GM12878 (cell line): ENCODE data around the gene UACA. TPM values are rescaled to one million over a fixed set of nuclear protein-coding genes. Genes with fewer than 3 reads are reported as not detected.
A peak's percentile ranks its signal among the peaks of the same experiment; 100 is the strongest.

Source experiments
- ATAC-seq: fragments of 200-7000 bp; cut with Tn5 transposase; 3 replicates; pipeline ENCODE4 v1.9.1; 2020; ENCODE audit warnings: mild to moderate bottlenecking, moderate library complexity
- Bru-seq: library from RNA; stranded (reverse); fragments of 400-500 nt; gene quantifications from one replicate; lab custom pipeline; 2021; lab: Mats Ljungman, UMichigan
- BruChase-seq, 2 experiments: library from RNA; stranded (reverse); fragments of 400-500 nt; gene quantifications; one replicate each; lab custom pipeline; 2021; lab: Mats Ljungman, UMichigan
- BruUV-seq: library from RNA; stranded (reverse); fragments of 400-500 nt; replicated peaks from 2 replicates; lab custom pipeline; 2021; lab: Mats Ljungman, UMichigan
- CTCF ChIA-PET: fragments of 300-600 bp; sonication (Branson Sonifier 250); formaldehyde crosslinking; extraction: SDS; loops from one replicate; lab custom pipeline; 2021; ENCODE audit warnings: inconsistent platforms; lab: Yijun Ruan, JAX
- POLR2A ChIA-PET: fragments of 350-600 bp; formaldehyde crosslinking; extraction: SDS; loops from one replicate; lab custom pipeline; 2021; ENCODE audit warnings: inconsistent platforms; lab: Charles Lee
- RAD21 ChIA-PET: fragments of 300-600 bp; sonication (Branson Sonifier 250); formaldehyde crosslinking; loops from one replicate; lab custom pipeline; 2023; ENCODE audit warnings: antibody characterized with exemption; ENCODE audit not compliant: unreplicated experiment; lab: Charles Lee
- SMC1A ChIA-PET: fragments of 300-600 bp; sonication (Branson Sonifier 250); formaldehyde crosslinking; loops from one replicate; lab custom pipeline; 2023; ENCODE audit not compliant: unreplicated experiment, uncharacterized antibody; lab: Charles Lee
- DNase-seq: peaks from one replicate; pipeline ENCODE4 v3.0.0-alpha.2; 2011; ENCODE audit warnings: low read depth, low spot score
- FAIRE-seq: peaks from 3 replicates; lab custom pipeline; 2011; peaks lifted over from hg19 to GRCh38; lab: Jason Lieb, UNC
- H2AFZ ChIP-seq: 2 replicates; pipeline ENCODE4 v1.6.0; 2011; ENCODE audit warnings: low read depth, low read length, control low read depth; ENCODE audit not compliant: control insufficient read depth
- H3K27ac ChIP-seq: 2 replicates; pipeline ENCODE4 v1.5.1; 2011; ENCODE audit warnings: control low read depth; ENCODE audit not compliant: control insufficient read depth, insufficient read depth
- H3K27me3 ChIP-seq, 2 experiments: replicated peaks in 1 of 2; 2 replicates each; pipeline versions ENCODE4 v1.6.0 to v1.6.1; 2011; ENCODE audit warnings: low read length in 1 of 2; ENCODE audit not compliant: control insufficient read depth in 2 of 2, insufficient read depth in 2 of 2
- H3K36me3 ChIP-seq, 2 experiments: 2 replicates each; pipeline ENCODE4 v1.5.1; 2011; ENCODE audit warnings: low read length in 1 of 2; ENCODE audit not compliant: control insufficient read depth in 2 of 2, insufficient read depth in 2 of 2
- H3K4me1 ChIP-seq: 2 replicates; pipeline ENCODE4 v1.6.1; 2011; ENCODE audit warnings: mild to moderate bottlenecking, low read length, moderate library complexity, mixed read lengths; ENCODE audit not compliant: control insufficient read depth, insufficient read depth
- H3K4me2 ChIP-seq: 2 replicates; pipeline ENCODE4 v1.6.0; 2011; ENCODE audit warnings: control low read depth; ENCODE audit not compliant: control insufficient read depth, insufficient read depth
- H3K4me3 ChIP-seq: fragments of 200-600 bp; sonication (generic); 2 replicates; pipeline ENCODE4 v1.5.1; 2016
- H3K79me2 ChIP-seq: 2 replicates; pipeline ENCODE4 v1.6.0; 2011; ENCODE audit warnings: low read length; ENCODE audit not compliant: control insufficient read depth, insufficient read depth
- H3K9ac ChIP-seq: 2 replicates; pipeline ENCODE4 v1.8.0; 2011; ENCODE audit warnings: low read length, control low read depth, mixed read lengths; ENCODE audit not compliant: control insufficient read depth, insufficient read depth
- H3K9me3 ChIP-seq: replicated peaks from 3 replicates; pipeline ENCODE4 v1.5.1; 2011; ENCODE audit warnings: mild to moderate bottlenecking, low read length; ENCODE audit not compliant: control insufficient read depth, insufficient read depth
- H4K20me1 ChIP-seq: 2 replicates; pipeline ENCODE4 v1.6.0; 2011; ENCODE audit not compliant: control insufficient read depth, insufficient read depth
- CHD4 ChIP-seq: fragments of 200-600 bp; sonication (generic); IDR thresholded peaks from 2 replicates; pipeline ENCODE4 v1.6.1; 2016; ENCODE audit warnings: mild to moderate bottlenecking
- EGR1 ChIP-seq, 2 experiments: IDR thresholded peaks; 1 replicate in 1 of 2; 2 replicates in 1 of 2; pipeline ENCODE4 v1.6.1; 2011 to 2012; ENCODE audit warnings: low read depth in 2 of 2, low read length in 2 of 2, borderline replicate concordance in 1 of 2, mild to moderate bottlenecking in 1 of 2, moderate library complexity in 1 of 2
- FOS ChIP-seq: IDR thresholded peaks from 3 replicates; pipeline ENCODE4 v1.6.1; 2011; ENCODE audit warnings: borderline replicate concordance; ENCODE audit not compliant: insufficient read length; ENCODE audit errors: extremely low read depth
- GABPA ChIP-seq: IDR thresholded peaks from 2 replicates; pipeline ENCODE4 v1.6.1; 2014; ENCODE audit warnings: antibody characterized with exemption, low read depth, mild to moderate bottlenecking, inconsistent platforms
- GATAD2B ChIP-seq: fragments of 450-650 bp; conservative IDR thresholded peaks from 2 replicates; pipeline ENCODE4 v1.6.1; 2017; ENCODE audit warnings: low read depth, mild to moderate bottlenecking, moderate library complexity
- IKZF2 ChIP-seq, 2 experiments: fragments of 450-650 bp; IDR thresholded peaks; 2 replicates each; pipeline ENCODE4 v1.6.1; 2017; ENCODE audit warnings: mild to moderate bottlenecking in 2 of 2, moderate library complexity in 2 of 2
- NFYA ChIP-seq: IDR thresholded peaks from 2 replicates; pipeline ENCODE4 v1.6.1; 2011; ENCODE audit warnings: low read depth, mild to moderate bottlenecking, low read length, improper control_type of control experiment, borderline replicate concordance
- POLR2AphosphoS2 ChIP-seq: IDR thresholded peaks from 2 replicates; pipeline ENCODE4 v1.6.1; 2011; ENCODE audit warnings: low read depth, mild to moderate bottlenecking, low read length, improper control_type of control experiment, moderate library complexity
- SUPT20H ChIP-seq: IDR thresholded peaks from 2 replicates; pipeline ENCODE4 v1.6.1; 2011; ENCODE audit warnings: low read depth, mild to moderate bottlenecking, low read length, moderate library complexity, borderline replicate concordance; ENCODE audit not compliant: control insufficient read depth
- WGBS: methylation state at CpG from one replicate; pipeline ENCODE4 v1.1.6; 2016; ENCODE audit warnings: low lambda C conversion rate; ENCODE audit not compliant: insufficient replicate concordance, insufficient coverage; ENCODE audit errors: missing lambda C conversion rate; 5-methylcytosine and 5-hydroxymethylcytosine counted together
- in situ Hi-C: fragments of 300-500 bp; cut with MboI; formaldehyde crosslinking; loops from 9 replicates; pipeline ENCODE4 v1.14.3; 2018; ENCODE audit warnings: mixed read lengths
- intact Hi-C: fragments of 100-400 bp; cut with micrococcal nuclease; formaldehyde crosslinking; loops from one replicate; pipeline ENCODE4 v1.14.2; 2022; ENCODE audit not compliant: unreplicated experiment
- long read RNA-seq, 2 experiments: library from polyadenylated mRNA; unstranded; transcript quantifications; one replicate each; pipeline ENCODE4 v2.0.0, GENCODE V29; 2019 to 2020
- polyA minus RNA-seq, 3 experiments: library from RNA; depleted of rRNA, polyadenylated mRNA; stranded (reverse); fragments of >200 nt; gene quantifications; 2 replicates each; pipeline ENCODE4 v1.2.3, GENCODE V29; 2011
- polyA plus RNA-seq, 11 experiments: library from polyadenylated mRNA; depleted of rRNA in 4 of 11; unstranded in 6 of 11; stranded (reverse) in 5 of 11; fragments of >200 nt; fragmentation: Nextera tagmentation in 4 of 11; fragmentation: Illumina TruSeq in 1 of 11; extraction: Ambion mirVana in 4 of 11; extraction: Trizol in 1 of 11; gene quantifications; 1 replicate in 1 of 11; 2 replicates in 10 of 11; pipeline versions ENCODE4 v1.2.1 to v1.2.3, GENCODE V29; 2011 to 2016; ENCODE audit warnings: inconsistent platforms in 2 of 11, missing spikeins in 2 of 11, low read depth in 1 of 11
- total RNA-seq, 4 experiments: library from RNA; depleted of rRNA in 3 of 4; stranded (reverse); fragments of >200 nt in 3 of 4; fragmentation: Illumina TruSeq in 1 of 4; extraction: Trizol in 1 of 4; gene quantifications; 2 replicates each; pipeline versions ENCODE4 v1.2.1 to v1.2.3, GENCODE V29; 2013 to 2021
- TF ChIP-seq, protein P1 (sequence below): fragments of 450-650 bp; IDR thresholded peaks from 2 replicates; pipeline ENCODE4 v1.6.1; 2017; ENCODE audit warnings: borderline replicate concordance

UACA gene, protein sequence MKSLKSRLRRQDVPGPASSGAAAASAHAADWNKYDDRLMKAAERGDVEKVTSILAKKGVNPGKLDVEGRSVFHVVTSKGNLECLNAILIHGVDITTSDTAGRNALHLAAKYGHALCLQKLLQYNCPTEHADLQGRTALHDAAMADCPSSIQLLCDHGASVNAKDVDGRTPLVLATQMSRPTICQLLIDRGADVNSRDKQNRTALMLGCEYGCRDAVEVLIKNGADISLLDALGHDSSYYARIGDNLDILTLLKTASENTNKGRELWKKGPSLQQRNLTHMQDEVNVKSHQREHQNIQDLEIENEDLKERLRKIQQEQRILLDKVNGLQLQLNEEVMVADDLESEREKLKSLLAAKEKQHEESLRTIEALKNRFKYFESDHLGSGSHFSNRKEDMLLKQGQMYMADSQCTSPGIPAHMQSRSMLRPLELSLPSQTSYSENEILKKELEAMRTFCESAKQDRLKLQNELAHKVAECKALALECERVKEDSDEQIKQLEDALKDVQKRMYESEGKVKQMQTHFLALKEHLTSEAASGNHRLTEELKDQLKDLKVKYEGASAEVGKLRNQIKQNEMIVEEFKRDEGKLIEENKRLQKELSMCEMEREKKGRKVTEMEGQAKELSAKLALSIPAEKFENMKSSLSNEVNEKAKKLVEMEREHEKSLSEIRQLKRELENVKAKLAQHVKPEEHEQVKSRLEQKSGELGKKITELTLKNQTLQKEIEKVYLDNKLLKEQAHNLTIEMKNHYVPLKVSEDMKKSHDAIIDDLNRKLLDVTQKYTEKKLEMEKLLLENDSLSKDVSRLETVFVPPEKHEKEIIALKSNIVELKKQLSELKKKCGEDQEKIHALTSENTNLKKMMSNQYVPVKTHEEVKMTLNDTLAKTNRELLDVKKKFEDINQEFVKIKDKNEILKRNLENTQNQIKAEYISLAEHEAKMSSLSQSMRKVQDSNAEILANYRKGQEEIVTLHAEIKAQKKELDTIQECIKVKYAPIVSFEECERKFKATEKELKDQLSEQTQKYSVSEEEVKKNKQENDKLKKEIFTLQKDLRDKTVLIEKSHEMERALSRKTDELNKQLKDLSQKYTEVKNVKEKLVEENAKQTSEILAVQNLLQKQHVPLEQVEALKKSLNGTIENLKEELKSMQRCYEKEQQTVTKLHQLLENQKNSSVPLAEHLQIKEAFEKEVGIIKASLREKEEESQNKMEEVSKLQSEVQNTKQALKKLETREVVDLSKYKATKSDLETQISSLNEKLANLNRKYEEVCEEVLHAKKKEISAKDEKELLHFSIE (N-terminal part only)
- 9.2 and 10.1 TPM in 2 replicates for total RNA-seq (2013; cell fraction: nucleolus; rRNA removed)
- total RNA-seq (2014; rRNA removed) (1.1 and 2.0 TPM in 2 replicates), total RNA-seq (2014; rRNA removed; fragmentation: Illumina TruSeq; extraction: Trizol) (2.6 and 3.0 TPM in 2 replicates), total RNA-seq (2021) (3.2 and 4.0 TPM in 2 replicates), polyA plus RNA-seq (2011; rRNA removed) (0.30 and 0.39 TPM in 2 replicates), polyA plus RNA-seq (2014; fragmentation: Illumina TruSeq; extraction: Trizol) (1.8 and 2.9 TPM in 2 replicates), polyA plus RNA-seq (2014; fragmentation: Nextera tagmentation; extraction: Ambion mirVana) (1 to 10 TPM; 1.2 to 2.1 TPM), polyA plus RNA-seq (2014; rRNA removed) (0.61 and 1.3 TPM in 2 replicates), polyA plus RNA-seq (2016; fragmentation: Nextera tagmentation; extraction: Ambion mirVana) (1 to 10 TPM; 2.7 to 3.3 TPM), polyA minus RNA-seq (2011; rRNA and poly(A)+ RNA removed) (1.5 TPM in 1 of 2 replicates, not detected in the other), Bru-seq, nascent RNA (percentile 35 among the genes with signal in this experiment), BruChase-seq, experiment 1, labeled RNA remaining after a 6-hour chase (percentile 38 among the genes with signal in this experiment), BruChase-seq, experiment 2, labeled RNA remaining after a 2-hour chase (percentile 37 among the genes with signal in this experiment)
- polyA plus RNA-seq (2011; ENCODE audit: low read depth), result 0.92 TPM
- 0.05 and 0.21 TPM in 2 replicates for polyA plus RNA-seq (2011; cell fraction: cytosol; rRNA removed)
- polyA plus RNA-seq (2011; cell fraction: nucleus; rRNA removed), result 0.43 and 0.64 TPM in 2 replicates
- 1.3 and 2.2 TPM in 2 replicates for polyA plus RNA-seq (2012)
- not detected in 2 replicates for polyA minus RNA-seq (2011; cell fraction: cytosol; rRNA and poly(A)+ RNA removed)
- 0.19 and 0.48 TPM in 2 replicates for polyA minus RNA-seq (2011; cell fraction: nucleus; rRNA and poly(A)+ RNA removed)
- long read RNA-seq, experiment 1, result 0 reads
- long read RNA-seq, experiment 2, partial matches to known transcripts, result 2 of 5 reads
- long read RNA-seq, experiment 2, other reads (novel, unspliced or antisense), result 3 of 5 reads

DNA sequence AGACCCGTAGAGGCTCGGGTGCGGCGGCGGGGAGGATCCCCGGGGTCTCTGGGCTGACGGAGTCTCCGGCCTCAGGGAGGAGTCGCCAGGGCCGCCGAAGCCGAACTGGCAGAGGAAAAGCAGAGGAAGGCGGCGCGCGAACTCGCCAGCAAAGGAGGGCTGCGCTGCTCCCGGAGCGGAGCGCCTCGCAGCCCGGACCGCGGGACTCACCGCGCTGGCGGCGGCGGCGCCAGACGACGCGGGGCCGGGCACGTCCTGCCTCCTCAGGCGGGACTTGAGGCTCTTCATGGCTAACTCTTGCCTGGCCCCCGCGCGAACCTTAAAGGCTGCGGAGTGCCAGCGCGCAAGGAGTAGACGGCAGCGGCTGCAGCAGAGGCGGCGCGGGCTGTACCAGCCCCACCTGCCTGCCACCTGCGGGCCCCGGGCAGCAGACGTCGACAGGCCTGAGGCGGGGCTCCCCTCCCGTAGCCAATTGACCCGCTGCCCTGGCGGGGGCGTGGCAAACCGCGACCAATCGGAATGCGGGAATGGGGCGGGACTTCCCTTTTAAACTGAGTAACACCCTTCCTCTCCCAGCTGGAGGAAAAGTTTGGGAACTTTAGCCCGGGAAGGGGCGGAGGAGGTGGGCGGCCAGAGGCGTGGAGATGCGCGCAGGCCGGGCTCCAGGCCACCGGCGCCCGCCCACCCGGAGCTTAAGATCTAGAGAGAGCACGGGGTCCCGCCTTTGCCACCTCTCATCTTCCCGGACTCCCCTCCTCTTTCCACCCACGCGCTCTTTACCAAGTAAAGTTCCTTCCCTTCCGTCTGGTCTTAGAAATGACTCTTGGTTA is at the start of gene UACA:
UACA (minus strand) TSS at position 439 of the 830 bp plus-strand sequence; CDS start at position 288, 151 bp downstream.
- in situ Hi-C loops, result no loop called here
- 2% methylated on average over 78 of the region's 79 CpGs for WGBS
- CTCF ChIA-PET, result no interaction called here
- SMC1A ChIA-PET, result no interaction called here
- H3K9ac ChIP-seq, result peak within 1 kb of the TSS; percentile 29; the same call in 1 of the 2 replicates
- H3K4me1 ChIP-seq, result peaks cover 3% of the 10 kb centered on the region; the same call in 1 of the 2 replicates
- H3K79me2 ChIP-seq, result no peaks in the 10 kb centered on the region
- peak; percentile 44 for FAIRE-seq
- peak; percentile 60 for DNase-seq
- no TSS peak for BruUV-seq
- peak; percentile 97 for ATAC-seq
- POLR2A ChIA-PET, result no interaction called here
- peak within 1 kb of the TSS; percentile 93 for H2AFZ ChIP-seq
- H3K9me3 ChIP-seq, result no peaks in the 10 kb centered on the region
- no peak within 1 kb of the TSS for H3K27ac ChIP-seq
- H3K36me3 ChIP-seq, result no peaks in the 10 kb centered on the region
- peaks cover 0 to 5% of the 10 kb centered on the region in 2 experiments; a peak in 2 of 4 replicates for H3K27me3 ChIP-seq
- H4K20me1 ChIP-seq, result no peaks in the 10 kb centered on the region
- peak within 1 kb of the TSS; percentile 91 for H3K4me2 ChIP-seq
- intact Hi-C loops, result no loop called here
- RAD21 ChIA-PET, result no interaction called here
- H3K4me3 ChIP-seq, result peak within 1 kb of the TSS; percentile 66
- TF ChIP-seq GABPA (peak; percentile 64), FOS (peak; percentile 6), POLR2AphosphoS2 (no peak), SUPT20H (no peak), IKZF2 (IDR thresholded peaks at IDR 0.05) (peak in 1 of 2 experiments; percentile 13; a peak in 1 of 4 replicates), EGR1 (IDR thresholded peaks at IDR 0.05; ENCODE audit: borderline replicate concordance in 1 of 2, low read depth in 2 of 2, low read length in 2 of 2) (no peak), GATAD2B (no peak), CHD4 (no peak), NFYA (no peak)
- TF ChIP-seq, protein P1, sequence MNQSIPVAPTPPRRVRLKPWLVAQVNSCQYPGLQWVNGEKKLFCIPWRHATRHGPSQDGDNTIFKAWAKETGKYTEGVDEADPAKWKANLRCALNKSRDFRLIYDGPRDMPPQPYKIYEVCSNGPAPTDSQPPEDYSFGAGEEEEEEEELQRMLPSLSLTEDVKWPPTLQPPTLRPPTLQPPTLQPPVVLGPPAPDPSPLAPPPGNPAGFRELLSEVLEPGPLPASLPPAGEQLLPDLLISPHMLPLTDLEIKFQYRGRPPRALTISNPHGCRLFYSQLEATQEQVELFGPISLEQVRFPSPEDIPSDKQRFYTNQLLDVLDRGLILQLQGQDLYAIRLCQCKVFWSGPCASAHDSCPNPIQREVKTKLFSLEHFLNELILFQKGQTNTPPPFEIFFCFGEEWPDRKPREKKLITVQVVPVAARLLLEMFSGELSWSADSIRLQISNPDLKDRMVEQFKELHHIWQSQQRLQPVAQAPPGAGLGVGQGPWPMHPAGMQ, result no peak
